Measurements from ENCODE around the gene BLACAT1.

The BLACAT1 gene

DNA sequence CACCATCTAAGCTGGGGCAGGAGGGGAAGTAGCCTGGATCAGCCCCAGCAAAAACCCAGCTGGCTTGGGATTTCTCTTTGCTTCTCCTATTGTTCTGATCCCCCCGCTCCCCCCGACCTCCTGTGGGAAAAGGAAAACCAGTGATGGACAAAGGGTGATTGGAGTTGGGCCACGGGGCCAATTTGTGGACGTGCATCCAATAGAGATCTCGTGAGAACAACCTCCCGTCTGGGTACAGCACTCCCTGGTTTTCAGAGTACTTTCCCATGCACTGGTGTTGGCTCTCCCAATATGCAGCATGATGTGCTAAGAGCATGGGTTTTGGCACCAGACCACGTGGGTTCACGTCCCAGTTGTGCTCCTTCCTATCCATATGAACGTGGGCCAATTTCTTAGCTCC is 9.0 kb downstream of the BLACAT1 start:
- TF ChIP-seq, protein P1, sequence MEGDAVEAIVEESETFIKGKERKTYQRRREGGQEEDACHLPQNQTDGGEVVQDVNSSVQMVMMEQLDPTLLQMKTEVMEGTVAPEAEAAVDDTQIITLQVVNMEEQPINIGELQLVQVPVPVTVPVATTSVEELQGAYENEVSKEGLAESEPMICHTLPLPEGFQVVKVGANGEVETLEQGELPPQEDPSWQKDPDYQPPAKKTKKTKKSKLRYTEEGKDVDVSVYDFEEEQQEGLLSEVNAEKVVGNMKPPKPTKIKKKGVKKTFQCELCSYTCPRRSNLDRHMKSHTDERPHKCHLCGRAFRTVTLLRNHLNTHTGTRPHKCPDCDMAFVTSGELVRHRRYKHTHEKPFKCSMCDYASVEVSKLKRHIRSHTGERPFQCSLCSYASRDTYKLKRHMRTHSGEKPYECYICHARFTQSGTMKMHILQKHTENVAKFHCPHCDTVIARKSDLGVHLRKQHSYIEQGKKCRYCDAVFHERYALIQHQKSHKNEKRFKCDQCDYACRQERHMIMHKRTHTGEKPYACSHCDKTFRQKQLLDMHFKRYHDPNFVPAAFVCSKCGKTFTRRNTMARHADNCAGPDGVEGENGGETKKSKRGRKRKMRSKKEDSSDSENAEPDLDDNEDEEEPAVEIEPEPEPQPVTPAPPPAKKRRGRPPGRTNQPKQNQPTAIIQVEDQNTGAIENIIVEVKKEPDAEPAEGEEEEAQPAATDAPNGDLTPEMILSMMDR (conservative IDR thresholded peaks at IDR 0.05): no peak
- no peak overlapping the region for H3K27ac ChIP-seq

DNA sequence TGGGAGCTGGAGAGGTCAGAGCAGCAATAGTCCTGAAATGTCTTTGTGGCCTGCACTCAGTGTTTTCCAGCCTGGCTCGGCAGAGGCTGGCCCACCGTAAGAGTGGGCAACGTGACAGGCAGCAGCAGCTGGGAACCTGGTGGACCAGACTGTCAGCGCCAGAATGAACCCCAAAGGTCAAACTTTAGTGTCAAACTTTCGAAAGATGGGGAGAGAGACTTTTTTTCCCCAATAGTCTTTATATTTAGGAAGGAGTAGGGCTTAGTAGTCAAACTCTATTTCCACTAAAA is 10.3 kb downstream of the BLACAT1 start:
- TF ChIP-seq, protein P1 (conservative IDR thresholded peaks at IDR 0.05): no peak
- H3K27ac ChIP-seq: no peak overlapping the region

DNA sequence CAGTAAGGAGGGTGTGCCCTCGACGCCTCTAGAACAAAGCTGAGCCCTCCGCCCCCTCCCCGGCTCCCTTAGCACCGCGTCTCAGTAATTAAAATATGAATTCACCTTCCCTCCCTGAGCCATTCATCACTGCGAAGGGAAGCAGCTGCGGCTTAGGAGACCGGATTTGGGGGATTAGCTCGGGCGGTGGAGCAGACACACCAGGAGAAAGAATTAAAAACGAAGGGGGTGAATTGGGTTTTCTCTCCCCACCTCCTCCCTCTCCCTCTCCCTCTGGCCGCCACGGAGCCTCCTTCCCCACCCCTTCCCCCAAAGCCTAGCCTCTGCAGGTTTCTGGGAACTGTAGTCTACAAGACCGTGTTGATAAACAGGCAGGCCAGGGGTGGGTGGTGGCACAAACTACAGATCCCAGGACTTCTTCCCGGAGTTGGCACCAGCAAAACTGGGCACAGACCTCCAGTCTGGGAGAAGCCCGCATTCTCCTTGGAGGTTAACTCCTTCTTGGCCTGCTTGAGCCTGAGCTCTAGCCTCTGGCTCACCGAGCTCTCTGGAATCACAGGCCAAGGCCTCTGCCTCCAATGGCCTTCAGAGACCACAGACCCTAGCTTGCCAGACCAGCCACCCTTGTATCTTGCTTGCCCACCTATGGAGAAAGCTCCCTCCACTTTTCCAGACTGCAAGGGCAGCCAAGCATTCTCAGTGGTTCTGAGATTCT is 10.8 kb downstream of the BLACAT1 start:
- TF ChIP-seq, protein P1 (conservative IDR thresholded peaks at IDR 0.05): no peak
- no peak overlapping the region for H3K27ac ChIP-seq

DNA sequence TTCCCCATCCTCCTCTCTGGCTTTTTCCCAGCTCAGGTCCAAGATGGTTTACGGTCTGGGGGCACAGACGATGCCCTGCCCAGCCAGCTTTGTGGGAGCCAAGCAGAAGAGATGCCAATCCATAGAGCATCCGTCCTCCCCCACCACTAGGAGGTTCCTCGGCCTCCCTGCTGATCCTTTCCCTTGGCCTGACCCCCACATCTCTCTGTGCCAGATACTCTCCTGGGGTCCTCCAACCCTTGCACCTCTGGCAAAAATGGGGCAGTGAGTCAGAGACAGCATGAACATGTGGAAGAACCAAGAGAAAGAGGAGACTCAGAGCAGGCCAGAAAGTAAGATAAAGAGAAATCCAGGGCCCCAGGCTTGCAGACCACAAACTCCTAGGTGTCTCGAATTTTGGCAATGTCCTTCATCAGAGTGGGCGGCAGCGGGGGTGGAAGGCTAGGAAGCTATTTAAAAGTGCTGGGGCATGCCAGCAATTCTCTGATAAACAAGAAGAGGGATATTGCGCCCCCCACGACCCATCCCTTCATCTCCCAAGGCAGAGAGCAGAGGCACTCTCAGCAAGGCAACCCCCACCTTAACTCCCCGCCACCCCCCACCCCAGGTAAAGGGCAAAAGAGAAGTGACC is 11.4 kb downstream of the BLACAT1 start:
- TF ChIP-seq, protein P1 (conservative IDR thresholded peaks at IDR 0.05): no peak
- no peak overlapping the region for H3K27ac ChIP-seq

DNA sequence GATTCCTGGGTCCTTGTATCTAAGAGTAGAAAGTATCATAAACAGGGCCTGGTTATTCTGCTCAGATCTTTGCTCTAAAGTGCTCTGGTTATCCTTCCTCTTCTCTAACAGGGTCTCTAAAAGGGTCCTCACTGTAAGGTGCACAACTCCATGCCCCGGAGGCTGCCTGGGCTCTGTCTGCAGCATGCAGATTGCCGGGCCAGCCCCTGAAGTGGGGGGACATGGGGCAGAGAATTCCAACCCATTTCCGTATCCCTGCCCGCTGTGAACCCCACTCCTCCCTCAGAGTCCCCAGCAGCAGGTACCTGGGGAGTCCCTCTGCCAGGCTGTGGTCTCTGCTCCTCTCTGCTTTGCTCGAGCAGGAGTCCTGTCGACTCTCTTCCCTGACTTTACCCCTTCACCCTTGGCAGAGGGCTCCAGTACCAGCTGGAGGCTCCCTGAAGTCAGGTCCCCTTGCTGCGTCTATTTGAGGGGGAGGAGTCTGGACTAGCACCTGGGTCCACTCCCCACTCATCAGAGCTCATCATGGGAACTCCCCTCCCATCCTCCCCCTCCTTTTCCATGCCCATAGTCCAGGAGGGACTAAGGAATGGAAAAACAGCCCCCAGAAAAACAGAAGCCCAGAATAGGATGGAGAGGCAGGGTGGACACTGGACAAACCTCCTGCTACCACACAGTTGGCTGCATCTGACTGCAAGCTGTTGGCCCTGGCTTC is 12.1 kb downstream of the BLACAT1 start:
- TF ChIP-seq, protein P1 (conservative IDR thresholded peaks at IDR 0.05): no peak
- H3K27ac ChIP-seq: no peak overlapping the region

DNA sequence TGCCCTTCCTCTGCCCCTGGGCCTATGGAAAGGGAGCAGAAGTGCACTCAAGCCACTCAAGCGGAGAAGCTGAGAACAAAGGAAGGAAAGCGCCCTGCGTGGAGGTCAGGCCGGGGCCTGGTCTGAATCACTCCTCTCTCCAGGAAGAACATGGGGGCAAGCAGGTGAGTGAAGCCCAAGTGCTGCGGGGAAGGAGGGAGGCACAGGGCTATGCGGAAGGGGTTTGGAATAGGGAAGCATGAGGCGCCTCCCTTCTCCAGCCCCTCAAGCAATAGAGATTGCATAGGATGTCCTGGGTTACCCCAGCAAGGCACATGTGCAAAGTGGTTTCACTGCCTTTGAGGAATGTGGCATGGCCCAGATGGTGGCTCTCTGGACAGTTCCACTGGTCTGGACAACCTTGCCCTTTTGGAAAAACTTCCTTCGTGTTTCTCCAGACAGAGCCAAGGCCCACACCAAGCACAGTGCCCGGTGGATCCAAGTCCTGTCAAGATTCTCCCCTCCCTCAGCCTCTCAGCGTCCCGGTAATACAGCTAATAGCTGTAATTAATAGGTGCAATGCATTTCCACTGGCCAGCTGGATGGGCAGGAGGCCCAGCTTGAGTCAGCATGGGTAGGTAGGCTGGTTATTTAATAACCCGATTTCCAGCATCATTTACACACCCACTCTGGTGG is 13.7 kb downstream of the BLACAT1 start:
- TF ChIP-seq, protein P1 (conservative IDR thresholded peaks at IDR 0.05): no peak
- H3K27ac ChIP-seq: no peak overlapping the region

DNA sequence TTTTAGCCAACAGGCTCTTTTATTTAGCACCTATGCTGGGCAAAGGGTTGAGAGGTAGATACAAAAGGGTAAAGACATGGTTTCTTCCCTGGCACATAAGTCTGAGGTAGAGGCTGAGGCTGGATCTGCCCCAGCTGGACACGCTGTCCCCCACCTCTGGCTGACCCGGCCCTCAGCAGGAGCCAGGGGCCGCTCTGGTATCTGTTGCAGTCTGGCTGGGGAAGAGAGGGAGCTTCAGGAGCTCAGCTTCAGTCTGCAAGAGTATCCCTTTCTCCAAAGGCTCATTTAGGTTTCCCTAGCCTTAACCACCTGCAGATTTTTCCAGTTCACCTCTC is 14.2 kb downstream of the BLACAT1 start:
- TF ChIP-seq, protein P1 (conservative IDR thresholded peaks at IDR 0.05): no peak
- H3K27ac ChIP-seq: no peak overlapping the region
